Adrenal gland (tissue), 12 donors: Measurements from ENCODE around the gene C6orf15. TPM values are rescaled to one million over a fixed set of nuclear protein-coding genes. Genes with fewer than 3 reads are reported as not detected.
A peak's percentile ranks its signal among the peaks of the same experiment; 100 is the strongest.

Experiments
- DNase-seq, 7 donors: peaks; one replicate each; pipeline ENCODE4 v3.0.0-alpha.2; 2019 to 2020
- H3K27ac ChIP-seq, 5 donors: fragments of 200-600 bp; sonication (generic) in 4 of 5; 1 replicate in 3 of 5; 2 replicates in 2 of 5; pipeline versions ENCODE4 v1.5.1 to v1.8.0; 2016 to 2020; ENCODE audit warnings: mild to moderate bottlenecking in 1 of 5
- H3K27me3 ChIP-seq: fragments of 200-600 bp; 2 replicates; pipeline ENCODE4 v1.8.0; 2021
- H3K36me3 ChIP-seq, 2 donors: fragments of 200-600 bp; replicated peaks in 1 of 2; 1 replicate in 1 of 2; 2 replicates in 1 of 2; pipeline versions ENCODE4 v1.5.1 to v1.8.0; 2018 to 2022
- H3K4me1 ChIP-seq, 2 donors: fragments of 200-600 bp; replicated peaks in 1 of 2; 1 replicate in 1 of 2; 2 replicates in 1 of 2; pipeline versions ENCODE4 v1.5.1 to v1.8.0; 2018 to 2021
- H3K4me3 ChIP-seq, 4 donors: fragments of 200-600 bp; sonication (generic) in 3 of 4; one replicate each; pipeline ENCODE4 v1.5.1; 2016 to 2018
- H3K9me3 ChIP-seq, 3 donors: fragments of 200-600 bp; sonication (generic) in 1 of 3; replicated peaks in 1 of 3; 1 replicate in 2 of 3; 2 replicates in 1 of 3; pipeline versions ENCODE4 v1.5.1 to v1.8.0; 2016 to 2021
- POLR2A ChIP-seq, 2 donors: fragments of 450-650 bp; IDR thresholded peaks; one replicate each; pipeline ENCODE4 v1.6.1; 2017; ENCODE audit warnings: antibody characterized with exemption in 2 of 2, mild to moderate bottlenecking in 2 of 2, moderate library complexity in 1 of 2
- WGBS, 4 donors: extraction: QIAGEN DNeasy Blood & Tissue Kit in 2 of 4; methylation state at CpG; one replicate each; pipeline versions ENCODE4 v1.1.5 to v1.1.7; 2013 to 2017; 5-methylcytosine and 5-hydroxymethylcytosine counted together
- intact Hi-C, 2 donors: fragments of 100-400 bp; cut with DNase I; formaldehyde crosslinking; loops; one replicate each; pipeline versions ENCODE4 v1.14.1 to v1.15.0; 2022 to 2023
- polyA plus RNA-seq, 3 donors: library from polyadenylated mRNA; stranded (reverse); fragments of 200-250 nt in 2 of 3; fragments of 350-450 nt in 1 of 3; fragmentation: Illumina TruSeq in 1 of 3; extraction: RNeasy Lipid Tissue Mini Kit (QIAGEN cat#74804) in 1 of 3; gene quantifications; one replicate each; pipeline ENCODE4 v1.2.3, GENCODE V29; 2013 to 2014
- total RNA-seq, 9 donors: library from RNA; depleted of rRNA in 4 of 9; stranded (reverse); fragments of >200 nt in 4 of 9; fragments of 120-200 nt in 1 of 9; fragmentation: NEBNext Ultra II Directional in 1 of 9; extraction: Animal tissue kit (Norgen Biotek cat#: 25700) in 1 of 9; gene quantifications; one replicate each; pipeline versions ENCODE4 v1.1.0 to v1.2.4, GENCODE V29; 2013 to 2023
- TF ChIP-seq, protein P1 (sequence below), 6 experiments: fragments of 450-650 bp in 4 of 6; fragments of 200-600 bp in 2 of 6; sonication (generic) in 1 of 6; IDR thresholded peaks; 1 replicate in 5 of 6; 2 replicates in 1 of 6; pipeline versions ENCODE4 v1.5.1 to v1.8.0; 2016 to 2021; ENCODE audit warnings: antibody characterized with exemption in 6 of 6, mild to moderate bottlenecking in 2 of 6, moderate library complexity in 1 of 6
- donor health status: healthy with polysubstance abuse.
- donor health status: Bipolar disorder and iron deficiency.
- donor health status: DM: yes; HTN: yes; CAD: no.
- donor health status: DM: no; HTN: no; CAD: no.
- donor health status: DM: no; HTN: no; CAD: no.
- donor health status: DM: yes; HTN: yes; CAD: no.

C6orf15 gene
- total and polyA plus RNA-seq, 12 donors: not detected

DNA sequence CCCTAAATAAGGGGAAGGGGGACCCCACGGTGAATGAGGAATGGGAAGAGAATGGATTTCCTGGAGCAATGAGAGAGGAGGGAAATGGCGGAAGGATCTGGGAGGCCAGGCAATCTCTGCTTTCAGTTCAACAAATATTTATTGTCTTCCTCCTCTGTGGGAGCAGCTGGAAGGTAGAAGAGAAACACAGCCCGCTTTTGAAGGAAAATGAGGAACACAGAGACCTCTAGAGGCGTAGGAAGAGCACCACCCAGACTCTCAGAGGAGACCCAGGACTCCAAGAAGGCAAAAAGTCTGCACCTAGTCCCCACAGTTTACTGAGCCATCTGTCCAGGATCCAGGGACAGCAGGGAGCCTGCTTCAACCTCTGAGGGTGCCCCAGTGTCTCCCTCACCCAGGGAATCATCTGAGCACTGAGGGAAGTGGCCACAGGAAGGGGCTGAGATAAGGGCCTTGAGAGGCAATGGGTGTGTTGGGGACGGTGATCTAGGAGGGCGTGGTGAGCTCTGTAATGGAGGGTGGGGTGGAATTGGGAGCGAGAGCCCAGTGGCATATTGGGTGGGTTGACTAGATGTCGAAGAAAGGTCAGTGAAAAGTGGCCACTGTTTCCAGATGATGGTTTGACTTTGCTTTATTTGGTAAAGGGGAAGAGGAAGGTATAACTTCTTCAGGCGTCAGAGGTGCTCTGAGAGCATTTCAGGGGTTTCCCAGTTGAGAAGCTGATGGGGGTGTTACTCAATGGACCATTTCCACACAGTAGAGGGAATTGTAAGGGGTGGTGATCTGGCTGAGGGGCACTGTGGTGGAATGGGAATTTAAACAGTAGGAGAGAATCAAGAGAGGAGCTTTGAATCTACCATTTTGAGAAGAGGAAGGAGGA, 2.8 kb upstream of the C6orf15 start:
- no peaks in the 10 kb centered on the region for H3K36me3 ChIP-seq
- peak in 1 of 7 donors; percentile 16 for DNase-seq
- peak overlapping the region in 1 of 4 donors; percentile 31 for H3K4me3 ChIP-seq
- TF ChIP-seq POLR2A (IDR thresholded peaks at IDR 0.05): no peak
- TF ChIP-seq, protein P1, sequence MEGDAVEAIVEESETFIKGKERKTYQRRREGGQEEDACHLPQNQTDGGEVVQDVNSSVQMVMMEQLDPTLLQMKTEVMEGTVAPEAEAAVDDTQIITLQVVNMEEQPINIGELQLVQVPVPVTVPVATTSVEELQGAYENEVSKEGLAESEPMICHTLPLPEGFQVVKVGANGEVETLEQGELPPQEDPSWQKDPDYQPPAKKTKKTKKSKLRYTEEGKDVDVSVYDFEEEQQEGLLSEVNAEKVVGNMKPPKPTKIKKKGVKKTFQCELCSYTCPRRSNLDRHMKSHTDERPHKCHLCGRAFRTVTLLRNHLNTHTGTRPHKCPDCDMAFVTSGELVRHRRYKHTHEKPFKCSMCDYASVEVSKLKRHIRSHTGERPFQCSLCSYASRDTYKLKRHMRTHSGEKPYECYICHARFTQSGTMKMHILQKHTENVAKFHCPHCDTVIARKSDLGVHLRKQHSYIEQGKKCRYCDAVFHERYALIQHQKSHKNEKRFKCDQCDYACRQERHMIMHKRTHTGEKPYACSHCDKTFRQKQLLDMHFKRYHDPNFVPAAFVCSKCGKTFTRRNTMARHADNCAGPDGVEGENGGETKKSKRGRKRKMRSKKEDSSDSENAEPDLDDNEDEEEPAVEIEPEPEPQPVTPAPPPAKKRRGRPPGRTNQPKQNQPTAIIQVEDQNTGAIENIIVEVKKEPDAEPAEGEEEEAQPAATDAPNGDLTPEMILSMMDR (IDR thresholded peaks at IDR 0.05): peak in 1 of 6 experiments; percentile 15
- intact Hi-C loops: no loop called here
- H3K27ac ChIP-seq: peak overlapping the region in 1 of 5 donors; percentile 68
- H3K27me3 ChIP-seq: peaks cover 4% of the 10 kb centered on the region
- no peaks in the 10 kb centered on the region for H3K4me1 ChIP-seq
- H3K9me3 ChIP-seq: no peaks in the 10 kb centered on the region
- WGBS, 4 donors: 62 to 68% (median 63%) methylated on average over 9 of the region's 9 CpGs

GRCh38 chr6:31114541-31114878, 2.1 kb upstream of the C6orf15 start, which contains the start of gene PSORS1C1:
Gene PSORS1C1 (plus strand): TSS chr6:31114800. CDS start chr6:31129633, 14,833 bp downstream.
- Histone ChIP-seq H3K36me3 (no peaks in the 10 kb centered on the region), H3K27me3 (peaks cover 4% of the 10 kb centered on the region), H3K4me3 (peak within 1 kb of the TSS in 1 of 4 donors; percentile 31), H3K4me1 (no peaks in the 10 kb centered on the region), H3K9me3 (no peaks in the 10 kb centered on the region), H3K27ac (peak within 1 kb of the TSS in 1 of 5 donors; percentile 68)
- TF ChIP-seq, protein P1 (IDR thresholded peaks at IDR 0.05): no peak
- no peak for TF ChIP-seq POLR2A (IDR thresholded peaks at IDR 0.05)
- DNase-seq: peak; percentile 77 to 91 (median 88)
- intact Hi-C loops: no loop called here
- WGBS, 4 donors: 17 to 21% (median 20%) methylated on average over 3 of the region's 3 CpGs

GRCh38 chr6:31113861-31114540, 1.6 kb upstream of the C6orf15 start:
- Histone ChIP-seq H3K27me3 (peaks cover 4% of the 10 kb centered on the region), H3K36me3 (no peaks in the 10 kb centered on the region), H3K9me3 (no peaks in the 10 kb centered on the region), H3K4me1 (no peaks in the 10 kb centered on the region), H3K27ac (peak overlapping the region in 1 of 5 donors; percentile 68), H3K4me3 (no peak overlapping the region)
- WGBS, 4 donors: 61 to 85% (median 74%) methylated on average over 5 to 7 of the region's 7 CpGs
- intact Hi-C loops: no loop called here
- no peak for TF ChIP-seq POLR2A (IDR thresholded peaks at IDR 0.05)
- TF ChIP-seq, protein P1 (IDR thresholded peaks at IDR 0.05): no peak
- DNase-seq: no peak

- no peak for DNase-seq
- no peak overlapping the region for H3K27ac ChIP-seq
- WGBS, 4 donors: 81 to 90% (median 85%) methylated on average over 6 to 13 of the region's 13 CpGs
- no peak overlapping the region for H3K4me3 ChIP-seq
- no peaks in the 10 kb centered on the region for H3K9me3 ChIP-seq
- H3K4me1 ChIP-seq: no peaks in the 10 kb centered on the region
- intact Hi-C loops: no loop called here
- TF ChIP-seq, protein P1 (IDR thresholded peaks at IDR 0.05): no peak
- TF ChIP-seq POLR2A (IDR thresholded peaks at IDR 0.05): no peak
- H3K27me3 ChIP-seq: peaks cover 4% of the 10 kb centered on the region
- no peaks in the 10 kb centered on the region for H3K36me3 ChIP-seq
These were observed 663 bp downstream of the C6orf15 start for GRCh38 chr6:31111712-31112111.
